ENCODE data around the gene NIPBL.
"Not testable (repeated sequence)": the region's sequence is repeated elsewhere in the genome, so short reads cannot be mapped to it uniquely, and the experiment has no call there.

The NIPBL gene

DNA sequence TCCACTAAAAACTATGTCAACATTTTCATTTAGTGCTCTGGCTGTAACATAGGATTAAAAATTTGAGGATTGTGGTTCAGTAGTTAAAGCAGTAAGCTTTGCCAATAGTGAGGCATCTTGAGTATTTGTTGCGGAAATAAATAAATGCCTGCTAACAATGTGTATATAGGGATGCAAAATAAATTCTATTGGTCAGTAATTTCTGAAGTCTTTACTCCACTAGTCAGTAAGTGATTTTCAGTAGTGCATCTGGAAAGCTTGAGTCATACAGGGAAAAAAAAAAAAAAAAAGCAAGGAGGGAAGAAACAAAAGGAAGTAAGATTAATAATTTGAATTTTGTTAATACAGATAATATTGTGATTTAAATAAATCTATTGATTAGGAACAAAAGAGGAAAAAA is 21.0 kb downstream of the NIPBL start:
- ChIA-PET POLR2A (no interaction called here), CTCF (interaction anchor here (0.9 kb wide), 1 partner anchor 48 kb away, joined by 4 read pairs; no protein-coding TSS in a partner anchor)
- no peak for DNase-seq (ENCODE audit: low read depth, low spot score)
- TF ChIP-seq, protein P1, sequence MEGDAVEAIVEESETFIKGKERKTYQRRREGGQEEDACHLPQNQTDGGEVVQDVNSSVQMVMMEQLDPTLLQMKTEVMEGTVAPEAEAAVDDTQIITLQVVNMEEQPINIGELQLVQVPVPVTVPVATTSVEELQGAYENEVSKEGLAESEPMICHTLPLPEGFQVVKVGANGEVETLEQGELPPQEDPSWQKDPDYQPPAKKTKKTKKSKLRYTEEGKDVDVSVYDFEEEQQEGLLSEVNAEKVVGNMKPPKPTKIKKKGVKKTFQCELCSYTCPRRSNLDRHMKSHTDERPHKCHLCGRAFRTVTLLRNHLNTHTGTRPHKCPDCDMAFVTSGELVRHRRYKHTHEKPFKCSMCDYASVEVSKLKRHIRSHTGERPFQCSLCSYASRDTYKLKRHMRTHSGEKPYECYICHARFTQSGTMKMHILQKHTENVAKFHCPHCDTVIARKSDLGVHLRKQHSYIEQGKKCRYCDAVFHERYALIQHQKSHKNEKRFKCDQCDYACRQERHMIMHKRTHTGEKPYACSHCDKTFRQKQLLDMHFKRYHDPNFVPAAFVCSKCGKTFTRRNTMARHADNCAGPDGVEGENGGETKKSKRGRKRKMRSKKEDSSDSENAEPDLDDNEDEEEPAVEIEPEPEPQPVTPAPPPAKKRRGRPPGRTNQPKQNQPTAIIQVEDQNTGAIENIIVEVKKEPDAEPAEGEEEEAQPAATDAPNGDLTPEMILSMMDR (IDR thresholded peaks at IDR 0.05; ENCODE audit: insufficient read depth, low read length, missing control alignments) = no peak
- H3K4me3 ChIP-seq (ENCODE audit: low read depth, low read length) = no peak overlapping the region

DNA sequence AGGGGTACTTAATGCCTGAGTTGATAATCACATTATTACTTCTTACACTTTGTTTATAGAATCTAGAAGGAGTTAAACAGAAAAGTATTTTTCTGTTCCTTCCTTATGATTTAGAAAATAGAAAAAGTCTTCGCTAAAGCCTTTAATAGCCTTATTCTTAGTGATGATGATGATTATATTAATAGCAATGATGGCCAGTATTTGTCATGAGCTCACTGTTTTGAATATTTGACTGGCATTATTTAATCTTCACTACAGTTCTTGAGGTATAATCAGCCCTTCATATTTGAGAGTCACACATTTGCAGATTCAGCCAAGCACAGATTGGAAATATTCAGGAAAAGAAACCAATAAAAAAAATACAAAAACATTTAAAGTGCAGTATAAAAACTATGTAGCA is 23.3 kb downstream of the NIPBL start:
- ChIA-PET CTCF (interaction anchor here (1.4 kb wide), 1 partner anchor 29 kb away, joined by 3 read pairs; no protein-coding TSS in a partner anchor), POLR2A (no interaction called here)
- no peak for DNase-seq (ENCODE audit: low read depth, low spot score)
- no peak overlapping the region for H3K4me3 ChIP-seq (ENCODE audit: low read depth, low read length)
- TF ChIP-seq, protein P1 (IDR thresholded peaks at IDR 0.05; ENCODE audit: insufficient read depth, low read length, missing control alignments) = no peak

DNA sequence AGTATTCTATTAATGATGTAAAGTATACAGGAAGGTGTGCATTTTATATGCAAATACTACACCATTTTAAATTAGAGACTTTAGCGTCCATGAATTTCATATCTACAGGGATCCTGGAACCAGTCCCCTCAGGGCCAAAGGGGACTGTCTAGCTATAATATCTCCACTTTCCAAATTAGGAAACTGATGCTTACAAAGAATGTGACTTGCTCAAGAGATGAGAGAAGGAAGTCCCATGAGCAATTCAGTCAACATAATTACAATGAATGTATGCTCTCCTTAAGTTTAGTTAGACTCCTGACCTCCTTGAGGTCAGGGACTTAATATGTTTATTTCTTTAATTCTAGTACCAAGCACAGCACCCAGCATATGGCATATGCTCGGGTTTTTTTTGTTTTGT is 23.7 kb downstream of the NIPBL start:
- CTCF ChIA-PET = interaction anchor here (1.1 to 1.4 kb wide), 2 partner anchors 30 to 44 kb away, joined by 3 read pairs; no protein-coding TSS in a partner anchor
- no peak for DNase-seq (ENCODE audit: low read depth, low spot score)
- no peak overlapping the region for H3K4me3 ChIP-seq (ENCODE audit: low read depth, low read length)
- POLR2A ChIA-PET = no interaction called here
- TF ChIP-seq, protein P1 (IDR thresholded peaks at IDR 0.05; ENCODE audit: insufficient read depth, low read length, missing control alignments) = no peak

DNA sequence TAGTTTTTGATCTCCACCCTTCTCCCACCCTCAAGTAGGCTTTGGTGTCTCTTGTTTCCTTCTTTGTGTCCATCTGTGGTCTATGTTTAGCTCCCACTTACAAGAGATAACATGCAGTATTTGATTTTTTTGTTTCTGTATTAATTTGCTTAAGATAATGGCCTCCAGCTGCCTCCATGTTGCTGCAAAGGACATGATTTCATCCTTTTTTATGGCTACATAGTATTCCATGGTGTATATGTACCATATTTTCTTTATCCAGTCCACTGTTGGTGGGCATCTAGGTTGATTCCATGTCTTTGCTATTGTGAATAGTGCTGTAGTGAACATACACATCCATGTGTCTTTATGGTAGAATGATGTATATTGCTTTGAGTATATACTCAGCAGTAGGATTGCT is 24.5 kb downstream of the NIPBL start:
- POLR2A ChIA-PET; DNase-seq (ENCODE audit: low read depth, low spot score); H3K4me3 ChIP-seq (ENCODE audit: low read depth, low read length): not testable (repeated sequence)
- CTCF ChIA-PET = interaction anchor here (1.1 to 1.4 kb wide), 2 partner anchors 31 to 43 kb away, joined by 3 read pairs; no protein-coding TSS in a partner anchor

DNA sequence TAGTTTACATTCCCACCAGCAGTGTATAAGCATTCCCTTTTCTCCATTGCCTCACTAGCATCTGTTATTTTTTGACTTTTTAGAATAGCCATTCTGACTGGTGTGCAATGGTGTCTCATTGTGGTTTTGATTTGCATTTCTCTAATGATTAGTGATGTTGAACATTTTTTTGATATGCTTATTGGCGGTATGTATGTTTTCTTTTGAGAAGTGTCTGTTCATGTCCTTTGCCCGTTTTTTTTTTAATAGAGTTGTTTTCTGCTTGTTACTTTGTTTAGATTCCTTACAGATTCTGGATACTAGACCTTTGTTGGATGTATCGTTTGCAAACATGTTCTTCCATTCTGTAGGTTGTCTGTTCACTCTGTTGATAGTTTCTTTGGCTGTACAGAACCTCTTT is 25.3 kb downstream of the NIPBL start:
- TF ChIP-seq, protein P1 (IDR thresholded peaks at IDR 0.05; ENCODE audit: insufficient read depth, low read length, missing control alignments) = no peak
- H3K4me3 ChIP-seq (ENCODE audit: low read depth, low read length) = no peak overlapping the region
- POLR2A ChIA-PET = no interaction called here
- CTCF ChIA-PET = interaction anchor here (1.3 kb wide), 1 partner anchor 31 kb away, joined by 3 read pairs; no protein-coding TSS in a partner anchor
- DNase-seq (ENCODE audit: low read depth, low spot score) = no peak

DNA sequence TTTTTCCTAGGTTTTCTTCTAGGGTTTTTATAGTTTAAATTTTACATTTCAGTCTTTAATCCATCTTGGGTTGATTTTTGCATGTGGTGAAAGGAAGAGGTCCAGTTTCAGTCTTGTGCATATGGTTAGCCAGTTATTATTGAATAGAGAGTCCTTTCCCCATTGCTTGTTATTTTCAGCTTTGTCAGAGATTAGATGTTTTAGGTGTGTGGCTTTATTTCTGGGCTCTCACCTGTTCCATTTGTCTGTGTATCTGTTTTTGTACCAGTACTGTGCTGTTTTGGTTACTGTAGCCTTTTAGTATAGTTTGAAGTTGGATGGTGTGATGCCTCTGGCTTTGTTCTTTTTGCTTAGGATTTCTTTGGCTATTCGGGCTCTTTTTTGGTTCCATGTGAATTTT is 25.8 kb downstream of the NIPBL start:
- no peak for DNase-seq (ENCODE audit: low read depth, low spot score)
- H3K4me3 ChIP-seq (ENCODE audit: low read depth, low read length) = no peak overlapping the region
- TF ChIP-seq, protein P1 (IDR thresholded peaks at IDR 0.05; ENCODE audit: insufficient read depth, low read length, missing control alignments) = no peak
- ChIA-PET CTCF (interaction anchor here (0.8 to 1.3 kb wide), 2 partner anchors 17 to 32 kb away, joined by 3 read pairs; no protein-coding TSS in a partner anchor), POLR2A (no interaction called here)

DNA sequence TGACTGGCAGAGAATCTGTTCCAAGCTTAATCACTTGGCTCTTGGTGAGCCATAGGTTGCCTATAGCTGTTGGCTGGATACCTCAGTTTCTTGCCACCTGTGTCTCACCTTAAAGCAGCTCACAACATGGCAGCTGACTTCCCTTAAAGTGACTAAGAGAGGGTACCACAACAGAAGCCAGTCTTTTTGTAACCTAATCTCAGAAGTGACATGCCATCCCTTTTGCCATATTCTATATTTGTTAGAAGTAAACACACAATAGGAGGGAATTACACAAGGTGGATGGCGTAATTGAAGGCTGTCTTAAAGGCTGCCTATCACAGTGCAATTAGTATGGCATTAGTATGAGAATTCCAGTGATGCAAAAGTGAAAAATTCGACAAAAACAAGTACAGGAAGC is 28.1 kb downstream of the NIPBL start:
- no peak for DNase-seq (ENCODE audit: low read depth, low spot score)
- ChIA-PET POLR2A (no interaction called here), CTCF (interaction anchor here (1.2 kb wide), 1 partner anchor 175 kb away, joined by 4 read pairs; no protein-coding TSS in a partner anchor)
- H3K4me3 ChIP-seq (ENCODE audit: low read depth, low read length) = no peak overlapping the region
- TF ChIP-seq, protein P1 (IDR thresholded peaks at IDR 0.05; ENCODE audit: insufficient read depth, low read length, missing control alignments) = no peak
